Measurements from ENCODE around the gene OPCML. TPM values are rescaled to one million over a fixed set of nuclear protein-coding genes. Genes with fewer than 3 reads are reported as not detected.

OPCML gene
- total RNA-seq, 4 donors from 2014 or later, result 0.33 TPM; not detected in 3

GRCh38 chr11:132886335-132886734 lies 646.0 kb downstream of the OPCML start:
- no peak for TF ChIP-seq CTCF (IDR thresholded peaks at IDR 0.05)
- TF ChIP-seq POLR2A (IDR thresholded peaks at IDR 0.05), result no peak
- intact Hi-C loops (cut with DNase I), result no loop called here

GRCh38 chr11:132883241-132883640 lies 649.1 kb downstream of the OPCML start:
- no peak for DNase-seq
- intact Hi-C loops (cut with DNase I), result no loop called here
- H3K27ac ChIP-seq, result no peak overlapping the region
- no peak overlapping the region for H3K4me3 ChIP-seq (replicated peaks in 1 of 3)
- WGBS, 2 donors, result 81 to 93% methylated on average over 3 of the region's 3 CpGs
- no peaks in the 10 kb centered on the region for H3K4me1 ChIP-seq
- TF ChIP-seq POLR2A (IDR thresholded peaks at IDR 0.05) (no peak), CTCF (IDR thresholded peaks at IDR 0.05) (no peak)
- H3K9me3 ChIP-seq, result no peaks in the 10 kb centered on the region
- H3K27me3 ChIP-seq, result no peaks in the 10 kb centered on the region
- no peaks in the 10 kb centered on the region for H3K36me3 ChIP-seq

More at GRCh38 chr11:132886335-132886734, 646.0 kb downstream of the OPCML start:
- Histone ChIP-seq H3K27ac (no peak overlapping the region), H3K27me3 (no peaks in the 10 kb centered on the region), H3K36me3 (no peaks in the 10 kb centered on the region), H3K9me3 (no peaks in the 10 kb centered on the region), H3K4me1 (no peaks in the 10 kb centered on the region), H3K4me3 (replicated peaks in 1 of 3) (no peak overlapping the region)
- WGBS, 2 donors, result 68 to 74% methylated on average over 6 of the region's 6 CpGs
- no peak for DNase-seq

GRCh38 chr11:132881622-132882021 lies 650.7 kb downstream of the OPCML start:
- Histone ChIP-seq H3K4me3 (replicated peaks in 1 of 3) (no peak overlapping the region), H3K27ac (no peak overlapping the region), H3K9me3 (no peaks in the 10 kb centered on the region), H3K4me1 (no peaks in the 10 kb centered on the region), H3K36me3 (no peaks in the 10 kb centered on the region), H3K27me3 (no peaks in the 10 kb centered on the region)
- intact Hi-C loops (cut with DNase I), result no loop called here
- WGBS, 2 donors, result 64 to 74% methylated on average over 3 of the region's 3 CpGs
- DNase-seq, result no peak
- TF ChIP-seq POLR2A (IDR thresholded peaks at IDR 0.05) (no peak), CTCF (IDR thresholded peaks at IDR 0.05) (no peak)

- Histone ChIP-seq H3K4me1 (no peaks in the 10 kb centered on the region), H3K36me3 (no peaks in the 10 kb centered on the region), H3K27me3 (no peaks in the 10 kb centered on the region), H3K4me3 (replicated peaks in 1 of 3) (no peak overlapping the region), H3K27ac (no peak overlapping the region), H3K9me3 (no peaks in the 10 kb centered on the region)
- no peak for DNase-seq
- TF ChIP-seq CTCF (IDR thresholded peaks at IDR 0.05), result no peak
- no peak for TF ChIP-seq POLR2A (IDR thresholded peaks at IDR 0.05)
- WGBS, 2 donors, result 85 to 90% methylated on average over 5 of the region's 5 CpGs
- intact Hi-C loops (cut with DNase I), result no loop called here
Measured at GRCh38 chr11:132878111-132878510, 654.2 kb downstream of the OPCML start.

GRCh38 chr11:132876705-132877104 lies 655.6 kb downstream of the OPCML start:
- TF ChIP-seq CTCF (IDR thresholded peaks at IDR 0.05), result no peak
- no peak for TF ChIP-seq POLR2A (IDR thresholded peaks at IDR 0.05)
- Histone ChIP-seq H3K4me3 (replicated peaks in 1 of 3) (no peak overlapping the region), H3K9me3 (no peaks in the 10 kb centered on the region), H3K36me3 (no peaks in the 10 kb centered on the region), H3K4me1 (no peaks in the 10 kb centered on the region), H3K27ac (no peak overlapping the region), H3K27me3 (no peaks in the 10 kb centered on the region)
- 82 to 87% methylated on average over 6 of the region's 6 CpGs for WGBS, 2 donors
- no peak for DNase-seq
- intact Hi-C loops (cut with DNase I), result no loop called here
